Stimulated activated CD4-positive, alpha-beta T cell treated with anti-CD3 and anti-CD28 coated beads, Interleukin-15, amount 100 ng/mL, for 1 hour (primary cell): ENCODE measurements around the gene TINAG.

Source experiments
- DNase-seq, 2 donors: peaks; one replicate each; pipeline ENCODE4 v3.0.0-alpha.2; 2020; ENCODE audit warnings: low read depth in 1 of 2, low spot score in 1 of 2

Gene TINAG

GRCh38 chr6:54426995-54427394, 118.8 kb downstream of the TINAG start:
- DNase-seq, result no peak

- DNase-seq, result no peak
Measured at GRCh38 chr6:54427396-54427937, 119.2 kb downstream of the TINAG start.

- DNase-seq, result no peak
Measured at GRCh38 chr6:54428431-54428830, 120.2 kb downstream of the TINAG start.

- DNase-seq, result no peak
Measured at GRCh38 chr6:54431466-54431865, 123.2 kb downstream of the TINAG start.
